ENCODE data around the gene OR2D3. TPM values are rescaled to one million over a fixed set of nuclear protein-coding genes. Genes with fewer than 3 reads are reported as not detected.

The OR2D3 gene
- total and polyA plus RNA-seq, 2 of the 13 experiments (the other 11 are each of a cell fraction or from before 2014, with no cell fraction given): not detected

DNA sequence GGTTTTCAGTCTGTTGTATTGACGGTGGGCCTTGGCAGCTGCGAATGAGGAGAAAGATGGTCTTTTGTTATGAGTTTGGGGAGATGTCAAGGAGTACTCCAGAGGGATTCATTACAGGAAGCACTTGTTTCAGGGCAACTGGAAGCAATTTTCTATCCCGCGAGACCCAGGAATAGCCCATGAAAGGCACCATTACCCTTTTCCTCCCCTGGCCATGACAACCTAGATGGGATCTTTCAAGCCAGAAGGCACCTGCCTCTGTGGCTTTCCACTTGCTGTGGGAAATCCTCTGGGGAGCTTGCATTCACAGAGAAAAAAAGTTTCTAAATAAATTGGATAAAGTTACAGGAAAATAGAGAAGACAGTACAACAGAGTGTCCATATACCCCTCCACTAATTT lies 8.1 kb downstream of the OR2D3 start:
- ChIA-PET POLR2A (no interaction called here), CTCF (ENCODE audit: low intra/inter-chr PET ratio, low total read pairs) (no interaction called here)
- TF ChIP-seq, protein P1, sequence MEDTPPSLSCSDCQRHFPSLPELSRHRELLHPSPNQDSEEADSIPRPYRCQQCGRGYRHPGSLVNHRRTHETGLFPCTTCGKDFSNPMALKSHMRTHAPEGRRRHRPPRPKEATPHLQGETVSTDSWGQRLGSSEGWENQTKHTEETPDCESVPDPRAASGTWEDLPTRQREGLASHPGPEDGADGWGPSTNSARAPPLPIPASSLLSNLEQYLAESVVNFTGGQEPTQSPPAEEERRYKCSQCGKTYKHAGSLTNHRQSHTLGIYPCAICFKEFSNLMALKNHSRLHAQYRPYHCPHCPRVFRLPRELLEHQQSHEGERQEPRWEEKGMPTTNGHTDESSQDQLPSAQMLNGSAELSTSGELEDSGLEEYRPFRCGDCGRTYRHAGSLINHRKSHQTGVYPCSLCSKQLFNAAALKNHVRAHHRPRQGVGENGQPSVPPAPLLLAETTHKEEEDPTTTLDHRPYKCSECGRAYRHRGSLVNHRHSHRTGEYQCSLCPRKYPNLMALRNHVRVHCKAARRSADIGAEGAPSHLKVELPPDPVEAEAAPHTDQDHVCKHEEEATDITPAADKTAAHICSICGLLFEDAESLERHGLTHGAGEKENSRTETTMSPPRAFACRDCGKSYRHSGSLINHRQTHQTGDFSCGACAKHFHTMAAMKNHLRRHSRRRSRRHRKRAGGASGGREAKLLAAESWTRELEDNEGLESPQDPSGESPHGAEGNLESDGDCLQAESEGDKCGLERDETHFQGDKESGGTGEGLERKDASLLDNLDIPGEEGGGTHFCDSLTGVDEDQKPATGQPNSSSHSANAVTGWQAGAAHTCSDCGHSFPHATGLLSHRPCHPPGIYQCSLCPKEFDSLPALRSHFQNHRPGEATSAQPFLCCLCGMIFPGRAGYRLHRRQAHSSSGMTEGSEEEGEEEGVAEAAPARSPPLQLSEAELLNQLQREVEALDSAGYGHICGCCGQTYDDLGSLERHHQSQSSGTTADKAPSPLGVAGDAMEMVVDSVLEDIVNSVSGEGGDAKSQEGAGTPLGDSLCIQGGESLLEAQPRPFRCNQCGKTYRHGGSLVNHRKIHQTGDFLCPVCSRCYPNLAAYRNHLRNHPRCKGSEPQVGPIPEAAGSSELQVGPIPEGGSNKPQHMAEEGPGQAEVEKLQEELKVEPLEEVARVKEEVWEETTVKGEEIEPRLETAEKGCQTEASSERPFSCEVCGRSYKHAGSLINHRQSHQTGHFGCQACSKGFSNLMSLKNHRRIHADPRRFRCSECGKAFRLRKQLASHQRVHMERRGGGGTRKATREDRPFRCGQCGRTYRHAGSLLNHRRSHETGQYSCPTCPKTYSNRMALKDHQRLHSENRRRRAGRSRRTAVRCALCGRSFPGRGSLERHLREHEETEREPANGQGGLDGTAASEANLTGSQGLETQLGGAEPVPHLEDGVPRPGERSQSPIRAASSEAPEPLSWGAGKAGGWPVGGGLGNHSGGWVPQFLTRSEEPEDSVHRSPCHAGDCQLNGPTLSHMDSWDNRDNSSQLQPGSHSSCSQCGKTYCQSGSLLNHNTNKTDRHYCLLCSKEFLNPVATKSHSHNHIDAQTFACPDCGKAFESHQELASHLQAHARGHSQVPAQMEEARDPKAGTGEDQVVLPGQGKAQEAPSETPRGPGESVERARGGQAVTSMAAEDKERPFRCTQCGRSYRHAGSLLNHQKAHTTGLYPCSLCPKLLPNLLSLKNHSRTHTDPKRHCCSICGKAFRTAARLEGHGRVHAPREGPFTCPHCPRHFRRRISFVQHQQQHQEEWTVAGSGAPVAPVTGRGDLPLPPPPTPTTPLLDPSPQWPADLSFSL (CRISPR knock-in tag; IDR thresholded peaks at IDR 0.05): no peak
- no peak for TF ChIP-seq SALL1 (CRISPR knock-in tag; IDR thresholded peaks at IDR 0.05)
- no peak for TF ChIP-seq AKAP8 (CRISPR knock-in tag; IDR thresholded peaks at IDR 0.05)
- TF ChIP-seq, protein P2, sequence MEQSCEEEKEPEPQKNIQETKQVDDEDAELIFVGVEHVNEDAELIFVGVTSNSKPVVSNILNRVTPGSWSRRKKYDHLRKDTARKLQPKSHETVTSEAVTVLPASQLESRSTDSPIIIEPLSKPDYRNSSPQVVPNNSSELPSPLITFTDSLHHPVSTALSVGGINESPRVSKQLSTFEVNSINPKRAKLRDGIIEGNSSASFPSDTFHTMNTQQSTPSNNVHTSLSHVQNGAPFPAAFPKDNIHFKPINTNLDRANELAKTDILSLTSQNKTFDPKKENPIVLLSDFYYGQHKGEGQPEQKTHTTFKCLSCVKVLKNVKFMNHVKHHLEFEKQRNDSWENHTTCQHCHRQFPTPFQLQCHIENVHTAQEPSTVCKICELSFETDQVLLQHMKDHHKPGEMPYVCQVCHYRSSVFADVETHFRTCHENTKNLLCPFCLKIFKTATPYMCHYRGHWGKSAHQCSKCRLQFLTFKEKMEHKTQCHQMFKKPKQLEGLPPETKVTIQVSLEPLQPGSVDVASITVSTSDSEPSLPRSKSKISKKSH (CRISPR knock-in tag; IDR thresholded peaks at IDR 0.05; ENCODE audit: borderline replicate concordance): no peak
- no peak for TF ChIP-seq MXI1 (IDR thresholded peaks at IDR 0.05; ENCODE audit: borderline replicate concordance, low read depth, low read length)
- no peak for TF ChIP-seq ZNF430 (CRISPR knock-in tag; IDR thresholded peaks at IDR 0.05)
- no peak for TF ChIP-seq SPEN (CRISPR knock-in tag; IDR thresholded peaks at IDR 0.05; ENCODE audit: low read depth)
- no peak for TF ChIP-seq YEATS2 (CRISPR knock-in tag; IDR thresholded peaks at IDR 0.05; ENCODE audit: borderline replicate concordance)
- TF ChIP-seq ZNF530 (CRISPR knock-in tag; IDR thresholded peaks at IDR 0.05; ENCODE audit: low read depth): no peak
- no peak for TF ChIP-seq CHCHD3 (CRISPR knock-in tag; IDR thresholded peaks at IDR 0.05)
- TF ChIP-seq ZNF878 (CRISPR knock-in tag; IDR thresholded peaks at IDR 0.05): no peak
- TF ChIP-seq, protein P3, sequence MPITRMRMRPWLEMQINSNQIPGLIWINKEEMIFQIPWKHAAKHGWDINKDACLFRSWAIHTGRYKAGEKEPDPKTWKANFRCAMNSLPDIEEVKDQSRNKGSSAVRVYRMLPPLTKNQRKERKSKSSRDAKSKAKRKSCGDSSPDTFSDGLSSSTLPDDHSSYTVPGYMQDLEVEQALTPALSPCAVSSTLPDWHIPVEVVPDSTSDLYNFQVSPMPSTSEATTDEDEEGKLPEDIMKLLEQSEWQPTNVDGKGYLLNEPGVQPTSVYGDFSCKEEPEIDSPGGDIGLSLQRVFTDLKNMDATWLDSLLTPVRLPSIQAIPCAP (CRISPR knock-in tag; IDR thresholded peaks at IDR 0.05; ENCODE audit: low read depth): no peak
- TF ChIP-seq SP140L (CRISPR knock-in tag; IDR thresholded peaks at IDR 0.05; ENCODE audit: borderline replicate concordance): no peak
- no peak for TF ChIP-seq ZNF264 (CRISPR knock-in tag; IDR thresholded peaks at IDR 0.05)
- TF ChIP-seq ZNF839 (CRISPR knock-in tag; IDR thresholded peaks at IDR 0.05; ENCODE audit: borderline replicate concordance): no peak
- Histone ChIP-seq H3K79me2 (ENCODE audit: insufficient read depth, low read length) (no peaks in the 10 kb centered on the region), H3K9me3 (ENCODE audit: low read length) (no peaks in the 10 kb centered on the region), H3K4me2 (ENCODE audit: low read depth, low read length) (no peak overlapping the region), H3K4me3 (replicated peaks in 1 of 3; ENCODE audit: insufficient read depth in 1 of 3, low read depth in 2 of 3, low read length in 3 of 3) (no peak overlapping the region), H3K36me3 (replicated peaks in 1 of 2; ENCODE audit: control insufficient read depth in 1 of 2, insufficient read depth in 2 of 2, low read length in 2 of 2) (no peaks in the 10 kb centered on the region), H3K9ac (ENCODE audit: insufficient read depth, low read depth, low read length) (no peak overlapping the region), H3K27ac (ENCODE audit: extremely low read length, insufficient read depth, low read length) (no peak overlapping the region), H2AFZ (ENCODE audit: low read length) (no peak overlapping the region), H3K4me1 (ENCODE audit: insufficient read depth, low read length) (no peaks in the 10 kb centered on the region), H4K20me1 (ENCODE audit: insufficient read depth, low read length) (no peaks in the 10 kb centered on the region), H3K27me3 (ENCODE audit: control insufficient read depth in 1 of 2, insufficient read depth in 2 of 2, low read length in 2 of 2) (peaks cover 0 to 16% of the 10 kb centered on the region in 2 experiments; a peak in 2 of 5 replicates)
- in situ Hi-C loops (cut with HindIII; ENCODE audit: extremely low pct_ligation_motif_present, low pct_unique_long_range_greater_than_20kb) (no loop called here), intact Hi-C loops (cut with micrococcal nuclease; ENCODE audit: unreplicated experiment) (no loop called here)
- BruUV-seq (replicated peaks): no TSS peak
- ATAC-seq (no peak), DNase-seq (ENCODE audit: low spot score) (no peak), FAIRE-seq (no peak)
- WGBS (ENCODE audit: low lambda C conversion rate): 35% methylated on average over 4 of the region's 4 CpGs
